K562 (cell line): ENCODE measurements around the gene HLTF. TPM values are rescaled to one million over a fixed set of nuclear protein-coding genes. Genes with fewer than 3 reads are reported as not detected.

Source experiments
- ATF1 ChIP-seq, 2 experiments: fragments of 450-650 bp in 1 of 2; IDR thresholded peaks; 2 replicates each; pipeline ENCODE4 v1.6.1; 2016; ENCODE audit warnings: missing compliant biosample characterization in 1 of 2, missing genetic modification characterization in 1 of 2
- ATF4 ChIP-seq: fragments of 450-650 bp; formaldehyde crosslinking; IDR thresholded peaks from 2 replicates; pipeline ENCODE4 v1.4.0; 2022; ENCODE audit warnings: mild to moderate bottlenecking, moderate library complexity
- ATF7 ChIP-seq: fragments of 450-650 bp; IDR thresholded peaks from 2 replicates; pipeline ENCODE4 v1.7.1; 2014; ENCODE audit warnings: mild to moderate bottlenecking, moderate library complexity
- CEBPB ChIP-seq: fragments of 450-650 bp; IDR thresholded peaks from 2 replicates; pipeline ENCODE4 v1.6.1; 2016; ENCODE audit warnings: missing genetic modification characterization, missing compliant biosample characterization
- DPF2 ChIP-seq: fragments of 450-650 bp; IDR thresholded peaks from 2 replicates; pipeline ENCODE4 v1.6.1; 2016
- FOXA3 ChIP-seq, 2 experiments: fragments of 450-650 bp in 1 of 2; sonication (generic) in 1 of 2; formaldehyde crosslinking; IDR thresholded peaks in 1 of 2; conservative IDR thresholded peaks in 1 of 2; 2 replicates each; pipeline versions ENCODE4 v1.4.0 to v1.8.0; 2020 to 2022; ENCODE audit warnings: mild to moderate bottlenecking in 2 of 2, missing genetic modification reagents in 1 of 2
- FOXM1 ChIP-seq, 2 experiments: fragments of 450-650 bp in 1 of 2; sonication (generic) in 1 of 2; formaldehyde crosslinking in 1 of 2; IDR thresholded peaks; 2 replicates each; pipeline versions ENCODE4 v1.6.1 to v1.9.0; 2017 to 2022; ENCODE audit warnings: low read depth in 2 of 2, mild to moderate bottlenecking in 2 of 2, missing genetic modification reagents in 1 of 2, moderate library complexity in 1 of 2
- HNRNPUL1 ChIP-seq: fragments of 200-400 bp; formaldehyde crosslinking; IDR thresholded peaks from 2 replicates; pipeline ENCODE4 v1.6.1; 2017; ENCODE audit warnings: low read length
- JUN ChIP-seq, 2 experiments: sonication (generic) in 1 of 2; formaldehyde crosslinking in 1 of 2; IDR thresholded peaks; 2 replicates each; pipeline versions ENCODE4 v1.6.1 to v1.8.0; 2012 to 2022; ENCODE audit warnings: borderline replicate concordance in 2 of 2, mild to moderate bottlenecking in 2 of 2, improper control_type of control experiment in 1 of 2, low read depth in 1 of 2, low read length in 1 of 2, missing genetic modification reagents in 1 of 2
- NR2F6 ChIP-seq: fragments of 450-650 bp; formaldehyde crosslinking; IDR thresholded peaks from 2 replicates; pipeline ENCODE4 v1.4.0; 2020; ENCODE audit warnings: mild to moderate bottlenecking
- SIN3A ChIP-seq, 2 experiments: fragments of 150-350 bp in 1 of 2; IDR thresholded peaks; 2 replicates each; pipeline ENCODE4 v1.6.1; 2011 to 2016; ENCODE audit warnings: borderline replicate concordance in 2 of 2, low read depth in 2 of 2, low read length in 2 of 2, mild to moderate bottlenecking in 2 of 2, moderate library complexity in 2 of 2; ENCODE audit not compliant: control insufficient read depth in 1 of 2
- SMARCC2 ChIP-seq: fragments of 450-650 bp; IDR thresholded peaks from 2 replicates; pipeline ENCODE4 v1.6.1; 2017; ENCODE audit warnings: antibody characterized with exemption, moderate library complexity, mild to moderate bottlenecking, low read depth
- SRF ChIP-seq, 2 experiments: fragments of 250-450, 450-650 bp in 1 of 2; sonication (Bioruptor Pico) in 1 of 2; sonication (generic) in 1 of 2; formaldehyde crosslinking; IDR thresholded peaks; 2 replicates each; pipeline versions ENCODE4 v1.5.0 to v1.5.1; 2020 to 2022; ENCODE audit warnings: mild to moderate bottlenecking in 1 of 2, missing genetic modification reagents in 1 of 2
- TAF1 ChIP-seq: IDR thresholded peaks from 2 replicates; pipeline ENCODE4 v1.6.1; 2011; ENCODE audit warnings: mild to moderate bottlenecking, low read length, moderate library complexity; ENCODE audit not compliant: insufficient read depth, control insufficient read depth, severe bottlenecking; ENCODE audit errors: extremely low read depth
- TOE1 ChIP-seq, 2 experiments: fragments of 450-650 bp in 1 of 2; sonication (generic) in 1 of 2; formaldehyde crosslinking in 1 of 2; IDR thresholded peaks; 2 replicates each; pipeline versions ENCODE4 v1.7.1 to v1.8.0; 2016 to 2022; ENCODE audit warnings: borderline replicate concordance in 2 of 2, mild to moderate bottlenecking in 2 of 2, antibody characterized with exemption in 1 of 2, inconsistent platforms in 1 of 2, low read depth in 1 of 2, missing genetic modification reagents in 1 of 2, moderate library complexity in 1 of 2
- ZNF592 ChIP-seq: fragments of 450-650 bp; IDR thresholded peaks from 2 replicates; pipeline ENCODE4 v1.6.1; 2017; ENCODE audit warnings: antibody characterized with exemption, mild to moderate bottlenecking
- polyA plus RNA-seq, 8 experiments: library from polyadenylated mRNA; depleted of rRNA in 4 of 8; stranded (reverse) in 5 of 8; unstranded in 3 of 8; fragments of >200 nt; fragmentation: Nextera tagmentation in 2 of 8; fragmentation: Illumina TruSeq in 1 of 8; extraction: Ambion mirVana in 2 of 8; extraction: Trizol in 1 of 8; gene quantifications; 2 replicates each; pipeline versions ENCODE4 v1.2.1 to v1.2.3, GENCODE V29; 2011 to 2014; ENCODE audit warnings: inconsistent platforms in 1 of 8, missing spikeins in 1 of 8
- total RNA-seq, 7 experiments: library from RNA; depleted of rRNA in 6 of 7; stranded (reverse); fragments of >200 nt in 6 of 7; fragmentation: Illumina TruSeq in 2 of 7; extraction: Trizol in 2 of 7; gene quantifications; 2 replicates each; pipeline versions ENCODE4 v1.2.1 to v1.2.3, GENCODE V29; 2011 to 2021; ENCODE audit warnings: low replicate concordance in 1 of 7
- TF ChIP-seq, protein P1 (sequence below): fragments of 250-450 bp; sonication (Bioruptor Pico); IDR thresholded peaks from 2 replicates; pipeline ENCODE4 v1.8.0; 2022; ENCODE audit warnings: inconsistent platforms
- TF ChIP-seq, protein P2 (sequence below): sonication (generic); formaldehyde crosslinking; IDR thresholded peaks from 2 replicates; pipeline ENCODE4 v1.8.0; 2022; ENCODE audit warnings: missing genetic modification reagents, mild to moderate bottlenecking, moderate library complexity, borderline replicate concordance

Gene HLTF
- total and polyA plus RNA-seq, 9 of the 15 experiments (the other 6 are each of a cell fraction or from before 2014, with no cell fraction given): 35.1 to 82.4 (median 50.4) TPM

- TF ChIP-seq ZNF592: no peak
- TF ChIP-seq SRF (CRISPR knock-in tag; IDR thresholded peaks at IDR 0.05): 0 out of 4 replicates have a peak, but pooled peaks of 1 of the 2 experiments have one; percentile 0
- peak; percentile 46 for TF ChIP-seq TAF1
- peak in 1 of 2 experiments; percentile 61; a peak in 2 of 4 replicates for TF ChIP-seq FOXA3 (CRISPR knock-in tag; conservative IDR thresholded peaks at IDR 0.05 in 1 of 2, IDR thresholded peaks at IDR 0.05 in 1 of 2)
- no peak for TF ChIP-seq NR2F6 (CRISPR knock-in tag)
- TF ChIP-seq HNRNPUL1: no peak
- no peak for TF ChIP-seq CEBPB
- TF ChIP-seq, protein P1, sequence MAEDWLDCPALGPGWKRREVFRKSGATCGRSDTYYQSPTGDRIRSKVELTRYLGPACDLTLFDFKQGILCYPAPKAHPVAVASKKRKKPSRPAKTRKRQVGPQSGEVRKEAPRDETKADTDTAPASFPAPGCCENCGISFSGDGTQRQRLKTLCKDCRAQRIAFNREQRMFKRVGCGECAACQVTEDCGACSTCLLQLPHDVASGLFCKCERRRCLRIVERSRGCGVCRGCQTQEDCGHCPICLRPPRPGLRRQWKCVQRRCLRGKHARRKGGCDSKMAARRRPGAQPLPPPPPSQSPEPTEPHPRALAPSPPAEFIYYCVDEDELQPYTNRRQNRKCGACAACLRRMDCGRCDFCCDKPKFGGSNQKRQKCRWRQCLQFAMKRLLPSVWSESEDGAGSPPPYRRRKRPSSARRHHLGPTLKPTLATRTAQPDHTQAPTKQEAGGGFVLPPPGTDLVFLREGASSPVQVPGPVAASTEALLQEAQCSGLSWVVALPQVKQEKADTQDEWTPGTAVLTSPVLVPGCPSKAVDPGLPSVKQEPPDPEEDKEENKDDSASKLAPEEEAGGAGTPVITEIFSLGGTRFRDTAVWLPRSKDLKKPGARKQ (CRISPR knock-in tag): no peak
- TF ChIP-seq SIN3A (IDR thresholded peaks at IDR 0.05; ENCODE audit: borderline replicate concordance in 2 of 2, control insufficient read depth in 1 of 2, low read depth in 2 of 2, low read length in 2 of 2): peak in 1 of 2 experiments; percentile 27; a peak in 1 of 4 replicates
- TF ChIP-seq, protein P2, sequence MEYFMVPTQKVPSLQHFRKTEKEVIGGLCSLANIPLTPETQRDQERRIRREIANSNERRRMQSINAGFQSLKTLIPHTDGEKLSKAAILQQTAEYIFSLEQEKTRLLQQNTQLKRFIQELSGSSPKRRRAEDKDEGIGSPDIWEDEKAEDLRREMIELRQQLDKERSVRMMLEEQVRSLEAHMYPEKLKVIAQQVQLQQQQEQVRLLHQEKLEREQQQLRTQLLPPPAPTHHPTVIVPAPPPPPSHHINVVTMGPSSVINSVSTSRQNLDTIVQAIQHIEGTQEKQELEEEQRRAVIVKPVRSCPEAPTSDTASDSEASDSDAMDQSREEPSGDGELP (CRISPR knock-in tag): no peak
- TF ChIP-seq ATF4 (CRISPR knock-in tag): peak; percentile 60; the same call in 1 of the 2 replicates
- TF ChIP-seq FOXM1 (IDR thresholded peaks at IDR 0.05; ENCODE audit: low read depth): peak; percentile 70
- no peak for TF ChIP-seq FOXM1 (CRISPR knock-in tag; IDR thresholded peaks at IDR 0.05; ENCODE audit: low read depth)
- no peak for TF ChIP-seq JUN (IDR thresholded peaks at IDR 0.05; ENCODE audit: borderline replicate concordance, low read depth, low read length)
- no peak for TF ChIP-seq JUN (CRISPR knock-in tag; IDR thresholded peaks at IDR 0.05; ENCODE audit: borderline replicate concordance)
- TF ChIP-seq ATF7: peak; percentile 24; the same call in 1 of the 2 replicates
- TF ChIP-seq DPF2: peak; percentile 94
- no peak for TF ChIP-seq TOE1 (IDR thresholded peaks at IDR 0.05; ENCODE audit: borderline replicate concordance)
- TF ChIP-seq TOE1 (CRISPR knock-in tag; IDR thresholded peaks at IDR 0.05; ENCODE audit: borderline replicate concordance, low read depth): no peak
- no peak for TF ChIP-seq ATF1 (CRISPR knock-in tag; IDR thresholded peaks at IDR 0.05)
- no peak for TF ChIP-seq ATF1 (tag; IDR thresholded peaks at IDR 0.05)
- peak; percentile 87 for TF ChIP-seq SMARCC2
Measured at GRCh38 chr3:149085828-149086231, 503 bp downstream of the HLTF start (continued).
